ENCODE results near the gene ZCWPW1.

GRCh38 chr7:100472121-100472851 is 43.8 kb upstream of the ZCWPW1 start:
- TF ChIP-seq CTCF (conservative IDR thresholded peaks at IDR 0.05) (no peak), EZH2 (IDR thresholded peaks at IDR 0.05; ENCODE audit: low read depth) (no peak)
